ENCODE results near the gene ABAT.

The ABAT gene

DNA sequence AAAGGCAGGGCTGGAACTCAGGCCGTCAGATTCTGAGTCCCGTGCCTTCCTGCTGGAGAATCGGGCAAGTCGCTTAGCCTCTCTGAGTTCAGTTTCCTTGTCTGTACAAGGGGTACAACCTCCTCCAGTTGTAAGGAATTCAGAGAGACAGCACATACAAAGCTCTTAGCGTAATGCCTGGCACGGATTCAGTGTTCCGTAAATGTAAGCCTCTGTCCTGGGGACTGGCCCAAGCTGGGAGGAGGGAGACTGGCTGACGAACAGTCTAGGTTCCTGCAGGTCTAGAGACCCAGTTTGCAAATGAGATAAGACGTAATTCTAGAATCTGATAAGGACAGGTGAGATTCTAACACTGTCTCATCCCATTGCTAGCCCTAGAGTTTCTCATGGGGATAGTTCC, 43.0 kb upstream of the ABAT start:
- H3K4me3 ChIP-seq (replicated peaks in 1 of 2; ENCODE audit: low read depth in 2 of 2, low read length in 2 of 2) = no peak overlapping the region
- peak in 1 of 2 donors; percentile 6 for DNase-seq (ENCODE audit: low read depth in 2 of 2)
- TF ChIP-seq, protein P1, sequence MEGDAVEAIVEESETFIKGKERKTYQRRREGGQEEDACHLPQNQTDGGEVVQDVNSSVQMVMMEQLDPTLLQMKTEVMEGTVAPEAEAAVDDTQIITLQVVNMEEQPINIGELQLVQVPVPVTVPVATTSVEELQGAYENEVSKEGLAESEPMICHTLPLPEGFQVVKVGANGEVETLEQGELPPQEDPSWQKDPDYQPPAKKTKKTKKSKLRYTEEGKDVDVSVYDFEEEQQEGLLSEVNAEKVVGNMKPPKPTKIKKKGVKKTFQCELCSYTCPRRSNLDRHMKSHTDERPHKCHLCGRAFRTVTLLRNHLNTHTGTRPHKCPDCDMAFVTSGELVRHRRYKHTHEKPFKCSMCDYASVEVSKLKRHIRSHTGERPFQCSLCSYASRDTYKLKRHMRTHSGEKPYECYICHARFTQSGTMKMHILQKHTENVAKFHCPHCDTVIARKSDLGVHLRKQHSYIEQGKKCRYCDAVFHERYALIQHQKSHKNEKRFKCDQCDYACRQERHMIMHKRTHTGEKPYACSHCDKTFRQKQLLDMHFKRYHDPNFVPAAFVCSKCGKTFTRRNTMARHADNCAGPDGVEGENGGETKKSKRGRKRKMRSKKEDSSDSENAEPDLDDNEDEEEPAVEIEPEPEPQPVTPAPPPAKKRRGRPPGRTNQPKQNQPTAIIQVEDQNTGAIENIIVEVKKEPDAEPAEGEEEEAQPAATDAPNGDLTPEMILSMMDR (IDR thresholded peaks at IDR 0.05; ENCODE audit: low read depth, low read length) = no peak

GRCh38 chr16:8631818-8632465, 42.5 kb upstream of the ABAT start:
- no peak for DNase-seq (ENCODE audit: low read depth in 2 of 2)
- no peak overlapping the region for H3K4me3 ChIP-seq (replicated peaks in 1 of 2; ENCODE audit: low read depth in 2 of 2, low read length in 2 of 2)
- TF ChIP-seq, protein P1 (IDR thresholded peaks at IDR 0.05; ENCODE audit: low read depth, low read length) = no peak

- TF ChIP-seq, protein P1 (IDR thresholded peaks at IDR 0.05; ENCODE audit: low read depth, low read length) = no peak
- DNase-seq (ENCODE audit: low read depth in 2 of 2) = no peak
- H3K4me3 ChIP-seq (replicated peaks in 1 of 2; ENCODE audit: low read depth in 2 of 2, low read length in 2 of 2) = no peak overlapping the region
Measured at GRCh38 chr16:8632675-8633182, 41.7 kb upstream of the ABAT start.

DNA sequence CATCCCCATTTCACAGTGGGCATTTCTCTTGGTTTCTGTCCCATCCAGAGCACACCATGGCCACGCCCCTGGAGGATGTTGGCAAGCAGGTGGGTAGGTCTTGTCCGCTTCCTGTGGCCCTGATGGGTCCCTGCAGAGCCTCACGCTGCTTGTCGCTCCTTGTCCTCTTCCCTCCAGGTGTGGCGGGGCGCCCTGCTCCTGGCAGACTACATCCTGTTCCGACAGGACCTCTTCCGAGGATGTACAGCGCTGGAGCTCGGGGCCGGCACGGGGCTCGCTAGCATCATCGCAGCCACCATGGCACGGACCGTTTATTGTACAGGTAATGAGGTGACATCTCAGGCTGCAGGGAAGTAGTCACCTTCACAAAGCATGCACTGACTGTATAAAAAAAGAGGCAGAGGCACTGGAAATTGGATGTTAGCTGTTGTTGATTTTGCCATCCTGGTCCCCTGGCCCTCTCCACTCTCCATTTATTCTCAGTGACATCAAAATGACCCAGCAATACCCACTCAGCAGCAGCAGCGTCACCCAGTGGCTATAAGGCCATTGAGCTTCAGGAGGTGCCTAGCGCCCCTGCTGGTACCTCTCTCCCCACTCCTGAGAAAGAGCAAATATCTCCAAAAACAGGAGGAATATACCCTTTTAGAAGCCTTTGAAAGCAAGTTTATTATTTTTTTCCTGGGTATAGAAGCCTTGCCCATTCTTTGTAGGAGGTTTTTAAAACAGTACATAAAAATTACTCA, 39.3 kb upstream of the ABAT start:
- peak; percentile 45 to 52 for DNase-seq (ENCODE audit: low read depth in 2 of 2)
- TF ChIP-seq, protein P1 (IDR thresholded peaks at IDR 0.05; ENCODE audit: low read depth, low read length) = peak; percentile 77
- H3K4me3 ChIP-seq (replicated peaks in 1 of 2; ENCODE audit: low read depth in 2 of 2, low read length in 2 of 2) = no peak overlapping the region

GRCh38 chr16:8639694-8640093, 34.7 kb upstream of the ABAT start:
- TF ChIP-seq, protein P1 (IDR thresholded peaks at IDR 0.05; ENCODE audit: low read depth, low read length) = no peak
- H3K4me3 ChIP-seq (replicated peaks in 1 of 2; ENCODE audit: low read depth in 2 of 2, low read length in 2 of 2) = no peak overlapping the region
- no peak for DNase-seq (ENCODE audit: low read depth in 2 of 2)

DNA sequence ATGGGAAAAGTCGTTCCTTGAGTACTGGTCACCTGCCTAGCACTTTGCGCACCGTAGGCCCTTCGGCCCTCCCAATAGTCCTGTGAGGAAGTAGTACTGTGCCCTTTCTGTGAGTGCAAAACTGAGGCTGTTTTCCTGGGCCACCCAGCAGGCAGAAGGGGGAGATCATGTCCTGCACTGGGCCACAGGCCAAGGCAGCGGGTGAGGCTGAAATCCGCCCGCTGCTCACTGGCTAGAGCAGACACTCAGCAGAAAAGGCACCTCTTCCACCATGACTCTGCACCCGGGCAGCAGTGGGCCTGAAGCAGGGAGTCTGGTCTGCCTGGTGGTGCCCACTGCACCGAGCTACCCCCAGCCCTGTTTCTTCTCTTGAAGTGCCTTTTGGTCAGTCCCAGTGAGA, 32.7 kb upstream of the ABAT start:
- H3K4me3 ChIP-seq (replicated peaks in 1 of 2; ENCODE audit: low read depth in 2 of 2, low read length in 2 of 2) = no peak overlapping the region
- TF ChIP-seq, protein P1 (IDR thresholded peaks at IDR 0.05; ENCODE audit: low read depth, low read length) = no peak
- no peak for DNase-seq (ENCODE audit: low read depth in 2 of 2)

Measured in cardiac fibroblast (primary cell).